ENCODE data around the gene FMN1. TPM values are rescaled to one million over a fixed set of nuclear protein-coding genes. Genes with fewer than 3 reads are reported as not detected.

FMN1 gene
- polyA plus RNA-seq, 4 donors, result 0.54 to 2.1 (median 0.86) TPM

DNA sequence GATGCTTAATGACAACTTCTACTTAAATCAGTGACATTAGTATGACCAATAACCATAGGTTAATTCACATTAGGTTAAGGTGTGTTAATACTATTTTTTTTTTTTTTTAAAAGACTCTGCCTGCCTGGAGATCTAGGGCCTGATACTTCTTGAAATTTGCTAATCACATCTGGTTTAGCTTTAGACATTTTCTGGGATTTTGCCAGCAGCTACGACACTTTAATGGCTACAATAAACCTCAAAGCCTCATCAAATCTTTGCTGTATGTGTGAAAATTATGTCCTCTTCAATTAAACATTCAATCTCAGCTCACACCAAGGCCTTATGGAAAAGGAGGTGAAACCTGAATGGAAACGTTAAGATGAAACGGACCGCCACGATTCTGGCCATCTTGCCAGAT is 308.8 kb downstream of the FMN1 start:
- H3K4me3 ChIP-seq (ENCODE audit: low read depth in 1 of 3, low read length in 3 of 3), result no peak overlapping the region
- WGBS, 3 donors, result 77 to 83% (median 79%) methylated on average over 5 of the region's 5 CpGs
- no peaks in the 10 kb centered on the region for H3K4me1 ChIP-seq (ENCODE audit: control insufficient read depth in 3 of 3, insufficient read depth in 2 of 3, low read depth in 1 of 3, low read length in 2 of 3)
- no peaks in the 10 kb centered on the region for H3K27me3 ChIP-seq (ENCODE audit: control insufficient read depth in 3 of 3, insufficient read depth in 3 of 3, low read length in 3 of 3)
- no peaks in the 10 kb centered on the region for H3K9me3 ChIP-seq (ENCODE audit: control insufficient read depth in 2 of 2, insufficient read depth in 1 of 2, low read depth in 1 of 2, low read length in 1 of 2)
- DNase-seq, result no peak
- no peak overlapping the region for H3K27ac ChIP-seq (ENCODE audit: low read depth in 1 of 3, low read length in 2 of 3)
- H3K36me3 ChIP-seq (ENCODE audit: control insufficient read depth in 3 of 3, insufficient read depth in 2 of 3, low read depth in 1 of 3, low read length in 3 of 3), result peaks cover 0 to 2% (median 0%) of the 10 kb centered on the region in 3 donors
- FAIRE-seq, result no peak

GRCh38 chr15:32884146-32884545 is 310.4 kb downstream of the FMN1 start:
- H3K4me3 ChIP-seq (ENCODE audit: low read depth in 1 of 3, low read length in 3 of 3), result no peak overlapping the region
- FAIRE-seq (no peak), DNase-seq (no peak)
- no peak overlapping the region for H3K27ac ChIP-seq (ENCODE audit: low read depth in 1 of 3, low read length in 2 of 3)
- peaks cover 0 to 2% (median 0%) of the 10 kb centered on the region in 3 donors for H3K36me3 ChIP-seq (ENCODE audit: control insufficient read depth in 3 of 3, insufficient read depth in 2 of 3, low read depth in 1 of 3, low read length in 3 of 3)
- no peaks in the 10 kb centered on the region for H3K9me3 ChIP-seq (ENCODE audit: control insufficient read depth in 2 of 2, insufficient read depth in 1 of 2, low read depth in 1 of 2, low read length in 1 of 2)
- no peaks in the 10 kb centered on the region for H3K27me3 ChIP-seq (ENCODE audit: control insufficient read depth in 3 of 3, insufficient read depth in 3 of 3, low read length in 3 of 3)
- no peaks in the 10 kb centered on the region for H3K4me1 ChIP-seq (ENCODE audit: control insufficient read depth in 3 of 3, insufficient read depth in 2 of 3, low read depth in 1 of 3, low read length in 2 of 3)
- 56 to 74% (median 64%) methylated on average over 6 of the region's 6 CpGs for WGBS, 3 donors

DNA sequence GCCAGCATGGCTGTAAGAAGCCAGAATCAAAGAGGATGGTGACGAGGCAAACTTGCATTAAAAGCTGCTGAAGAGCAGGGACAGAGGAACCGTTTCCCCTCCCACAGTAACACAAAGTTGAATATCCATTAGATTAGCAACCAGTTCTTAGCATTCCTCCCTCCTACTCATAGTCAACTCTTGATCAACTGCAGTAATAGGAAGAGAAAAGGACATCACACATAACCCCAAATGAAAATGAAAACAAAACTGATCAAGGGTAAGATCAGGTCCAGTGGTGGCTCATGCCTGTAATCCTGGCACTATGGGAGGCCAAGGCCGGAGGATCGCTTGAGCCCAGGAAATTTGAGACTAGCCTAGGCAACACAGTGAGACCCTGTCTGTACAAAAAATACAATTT is 311.6 kb downstream of the FMN1 start:
- no peaks in the 10 kb centered on the region for H3K9me3 ChIP-seq (ENCODE audit: control insufficient read depth in 2 of 2, insufficient read depth in 1 of 2, low read depth in 1 of 2, low read length in 1 of 2)
- FAIRE-seq, result no peak
- H3K36me3 ChIP-seq (ENCODE audit: control insufficient read depth in 3 of 3, insufficient read depth in 2 of 3, low read depth in 1 of 3, low read length in 3 of 3), result peaks cover 0 to 2% (median 0%) of the 10 kb centered on the region in 3 donors
- 60 to 76% (median 62%) methylated on average over 4 of the region's 4 CpGs for WGBS, 3 donors
- H3K27me3 ChIP-seq (ENCODE audit: control insufficient read depth in 3 of 3, insufficient read depth in 3 of 3, low read length in 3 of 3), result no peaks in the 10 kb centered on the region
- H3K4me3 ChIP-seq (ENCODE audit: low read depth in 1 of 3, low read length in 3 of 3), result no peak overlapping the region
- no peak overlapping the region for H3K27ac ChIP-seq (ENCODE audit: low read depth in 1 of 3, low read length in 2 of 3)
- no peak for DNase-seq
- H3K4me1 ChIP-seq (ENCODE audit: control insufficient read depth in 3 of 3, insufficient read depth in 2 of 3, low read depth in 1 of 3, low read length in 2 of 3), result no peaks in the 10 kb centered on the region

GRCh38 chr15:32881528-32881927 is 313.0 kb downstream of the FMN1 start:
- peaks cover 0 to 2% (median 0%) of the 10 kb centered on the region in 3 donors for H3K36me3 ChIP-seq (ENCODE audit: control insufficient read depth in 3 of 3, insufficient read depth in 2 of 3, low read depth in 1 of 3, low read length in 3 of 3)
- H3K27ac ChIP-seq (ENCODE audit: low read depth in 1 of 3, low read length in 2 of 3), result no peak overlapping the region
- H3K9me3 ChIP-seq (ENCODE audit: control insufficient read depth in 2 of 2, insufficient read depth in 1 of 2, low read depth in 1 of 2, low read length in 1 of 2), result no peaks in the 10 kb centered on the region
- no peak overlapping the region for H3K4me3 ChIP-seq (ENCODE audit: low read depth in 1 of 3, low read length in 3 of 3)
- H3K4me1 ChIP-seq (ENCODE audit: control insufficient read depth in 3 of 3, insufficient read depth in 2 of 3, low read depth in 1 of 3, low read length in 2 of 3), result no peaks in the 10 kb centered on the region
- DNase-seq (no peak), FAIRE-seq (no peak)
- 87 to 94% (median 93%) methylated on average over 1 of the region's 1 CpG for WGBS, 3 donors
- no peaks in the 10 kb centered on the region for H3K27me3 ChIP-seq (ENCODE audit: control insufficient read depth in 3 of 3, insufficient read depth in 3 of 3, low read length in 3 of 3)

- no peaks in the 10 kb centered on the region for H3K9me3 ChIP-seq (ENCODE audit: control insufficient read depth in 2 of 2, insufficient read depth in 1 of 2, low read depth in 1 of 2, low read length in 1 of 2)
- DNase-seq (no peak), FAIRE-seq (no peak)
- no peak overlapping the region for H3K27ac ChIP-seq (ENCODE audit: low read depth in 1 of 3, low read length in 2 of 3)
- peaks cover 0 to 2% (median 0%) of the 10 kb centered on the region in 3 donors for H3K36me3 ChIP-seq (ENCODE audit: control insufficient read depth in 3 of 3, insufficient read depth in 2 of 3, low read depth in 1 of 3, low read length in 3 of 3)
- no peaks in the 10 kb centered on the region for H3K27me3 ChIP-seq (ENCODE audit: control insufficient read depth in 3 of 3, insufficient read depth in 3 of 3, low read length in 3 of 3)
- no peak overlapping the region for H3K4me3 ChIP-seq (ENCODE audit: low read depth in 1 of 3, low read length in 3 of 3)
- no peaks in the 10 kb centered on the region for H3K4me1 ChIP-seq (ENCODE audit: control insufficient read depth in 3 of 3, insufficient read depth in 2 of 3, low read depth in 1 of 3, low read length in 2 of 3)
Observed at GRCh38 chr15:32880642-32881041, 313.9 kb downstream of the FMN1 start.

DNA sequence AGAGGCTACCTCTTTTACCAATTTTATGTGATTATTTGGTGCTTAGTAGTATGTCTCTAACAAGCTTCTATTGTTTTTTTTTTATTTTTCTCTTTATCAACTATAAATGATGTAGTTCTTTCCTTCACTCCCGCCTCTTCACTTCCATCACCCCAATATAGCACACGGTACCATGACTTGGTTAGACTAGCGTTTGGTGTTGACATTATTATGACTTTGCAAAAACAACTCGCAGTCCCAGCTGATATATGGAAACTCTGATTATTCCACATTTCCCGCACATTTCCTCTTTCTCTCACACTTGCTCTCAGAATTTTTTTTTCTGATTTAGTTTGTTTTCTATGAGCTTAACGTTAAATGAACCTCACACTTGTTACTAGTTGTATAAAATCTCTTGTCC is 314.5 kb downstream of the FMN1 start:
- WGBS, 3 donors, result 84 to 91% (median 87%) methylated on average over 6 of the region's 6 CpGs
- Histone ChIP-seq H3K36me3 (ENCODE audit: control insufficient read depth in 3 of 3, insufficient read depth in 2 of 3, low read depth in 1 of 3, low read length in 3 of 3) (peaks cover 0 to 2% (median 0%) of the 10 kb centered on the region in 3 donors), H3K4me1 (ENCODE audit: control insufficient read depth in 3 of 3, insufficient read depth in 2 of 3, low read depth in 1 of 3, low read length in 2 of 3) (no peaks in the 10 kb centered on the region), H3K27me3 (ENCODE audit: control insufficient read depth in 3 of 3, insufficient read depth in 3 of 3, low read length in 3 of 3) (no peaks in the 10 kb centered on the region), H3K4me3 (ENCODE audit: low read depth in 1 of 3, low read length in 3 of 3) (no peak overlapping the region), H3K9me3 (ENCODE audit: control insufficient read depth in 2 of 2, insufficient read depth in 1 of 2, low read depth in 1 of 2, low read length in 1 of 2) (no peaks in the 10 kb centered on the region), H3K27ac (ENCODE audit: low read depth in 1 of 3, low read length in 2 of 3) (no peak overlapping the region)
- DNase-seq (no peak), FAIRE-seq (no peak)

DNA sequence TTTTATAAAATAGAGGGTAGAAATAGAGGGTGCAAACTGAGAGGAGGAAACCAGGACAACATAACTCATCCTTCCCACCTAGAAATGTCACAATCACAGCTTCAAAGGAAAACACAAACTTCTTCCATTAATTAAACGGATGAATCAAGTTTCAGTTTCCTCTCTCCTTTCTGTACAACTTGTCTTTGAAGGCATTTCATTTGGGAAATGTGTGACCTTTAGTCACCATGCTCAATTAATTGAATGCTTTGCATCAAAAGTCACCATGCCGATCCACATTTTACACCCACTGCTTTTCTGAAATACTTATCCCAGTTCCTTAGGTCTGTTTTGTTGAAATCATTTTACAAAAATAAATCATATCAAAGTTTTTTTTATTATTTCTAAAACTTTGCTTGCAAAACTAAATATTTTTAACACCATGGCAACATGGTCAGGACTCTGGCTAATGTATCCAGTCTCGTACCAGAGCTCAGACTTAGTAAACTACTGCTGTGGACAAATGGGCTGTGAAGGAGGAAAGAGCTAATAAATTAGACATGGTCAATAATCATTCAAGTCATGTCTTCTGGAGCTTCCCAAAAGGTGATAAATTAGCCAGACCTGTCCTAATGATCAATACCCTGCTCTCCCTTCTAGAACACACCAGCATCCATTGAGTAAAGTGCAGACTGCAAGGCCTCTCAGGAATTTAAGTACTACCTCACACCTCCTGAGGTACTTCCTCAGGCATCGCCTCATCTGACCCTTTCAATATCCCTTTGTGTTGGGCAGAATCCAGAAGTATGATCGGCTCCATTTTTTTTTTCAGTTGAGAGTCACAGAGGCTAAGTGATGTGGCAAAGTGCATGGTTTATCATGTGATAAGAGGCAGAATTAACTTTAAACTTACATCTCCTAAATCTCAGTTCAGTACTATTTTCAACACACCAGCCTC is 315.4 kb downstream of the FMN1 start:
- WGBS, 3 donors, result 58 to 79% (median 79%) methylated on average over 5 of the region's 5 CpGs
- DNase-seq (no peak), FAIRE-seq (no peak)
- Histone ChIP-seq H3K27me3 (ENCODE audit: control insufficient read depth in 3 of 3, insufficient read depth in 3 of 3, low read length in 3 of 3) (no peaks in the 10 kb centered on the region), H3K36me3 (ENCODE audit: control insufficient read depth in 3 of 3, insufficient read depth in 2 of 3, low read depth in 1 of 3, low read length in 3 of 3) (peaks cover 0 to 2% (median 0%) of the 10 kb centered on the region in 3 donors), H3K9me3 (ENCODE audit: control insufficient read depth in 2 of 2, insufficient read depth in 1 of 2, low read depth in 1 of 2, low read length in 1 of 2) (no peaks in the 10 kb centered on the region), H3K4me1 (ENCODE audit: control insufficient read depth in 3 of 3, insufficient read depth in 2 of 3, low read depth in 1 of 3, low read length in 2 of 3) (no peaks in the 10 kb centered on the region), H3K4me3 (ENCODE audit: low read depth in 1 of 3, low read length in 3 of 3) (no peak overlapping the region), H3K27ac (ENCODE audit: low read depth in 1 of 3, low read length in 2 of 3) (peak overlapping the region in 1 of 3 donors; percentile 13)

- DNase-seq (no peak), FAIRE-seq (no peak)
- Histone ChIP-seq H3K9me3 (ENCODE audit: control insufficient read depth in 2 of 2, insufficient read depth in 1 of 2, low read depth in 1 of 2, low read length in 1 of 2) (no peaks in the 10 kb centered on the region), H3K4me3 (ENCODE audit: low read depth in 1 of 3, low read length in 3 of 3) (no peak overlapping the region), H3K4me1 (ENCODE audit: control insufficient read depth in 3 of 3, insufficient read depth in 2 of 3, low read depth in 1 of 3, low read length in 2 of 3) (no peaks in the 10 kb centered on the region), H3K27me3 (ENCODE audit: control insufficient read depth in 3 of 3, insufficient read depth in 3 of 3, low read length in 3 of 3) (no peaks in the 10 kb centered on the region), H3K27ac (ENCODE audit: low read depth in 1 of 3, low read length in 2 of 3) (no peak overlapping the region), H3K36me3 (ENCODE audit: control insufficient read depth in 3 of 3, insufficient read depth in 2 of 3, low read depth in 1 of 3, low read length in 3 of 3) (no peaks in the 10 kb centered on the region)
- WGBS, 3 donors, result 91 to 98% (median 97%) methylated on average over 1 of the region's 1 CpG
Observed at GRCh38 chr15:32878342-32878741, 316.2 kb downstream of the FMN1 start.
